Activated CD8-positive, alpha-beta memory T cell treated with anti-CD3 and anti-CD28 coated beads for 1 hour (primary cell): ENCODE results near the gene NBAS.
A peak's percentile ranks its signal among the peaks of the same experiment; 100 is the strongest.

ENCODE experiments used
- DNase-seq, 2 donors: peaks; one replicate each; pipeline ENCODE4 v3.0.0-alpha.2; 2020; ENCODE audit warnings: low read depth in 1 of 2; ENCODE audit errors: extremely low read depth in 1 of 2

Gene NBAS

GRCh38 chr2:15560988-15561573 is at the start of gene NBAS:
Gene NBAS, minus strand, starts transcription at chr2:15561334. Its CDS starts 30 bp downstream, at chr2:15561304.
- DNase-seq = peak; percentile 32 to 55

- no peak for DNase-seq
These were observed 49.4 kb upstream of the NBAS start for GRCh38 chr2:15610430-15610952.

- no peak for DNase-seq
These were observed 48.4 kb upstream of the NBAS start for GRCh38 chr2:15609341-15610042.

GRCh38 chr2:15608392-15608761 is 47.2 kb upstream of the NBAS start:
- no peak for DNase-seq

- no peak for DNase-seq
These were observed 46.7 kb upstream of the NBAS start for GRCh38 chr2:15607709-15608391.

GRCh38 chr2:15606481-15607441 is 45.6 kb upstream of the NBAS start:
- no peak for DNase-seq

GRCh38 chr2:15605721-15606120 is 44.6 kb upstream of the NBAS start:
- DNase-seq = no peak

GRCh38 chr2:15603948-15604347 is 42.8 kb upstream of the NBAS start:
- no peak for DNase-seq

- DNase-seq = no peak
These were observed 42.1 kb upstream of the NBAS start for GRCh38 chr2:15603044-15603765.

GRCh38 chr2:15602393-15602792 is 41.3 kb upstream of the NBAS start:
- no peak for DNase-seq

GRCh38 chr2:15601681-15602080 is 40.5 kb upstream of the NBAS start:
- DNase-seq = no peak

GRCh38 chr2:15599994-15600393 is 38.9 kb upstream of the NBAS start:
- DNase-seq = no peak

- DNase-seq = no peak
These were observed 35.8 kb upstream of the NBAS start for GRCh38 chr2:15596968-15597367.

- no peak for DNase-seq
These were observed 35.2 kb upstream of the NBAS start for GRCh38 chr2:15596350-15596749.

- no peak for DNase-seq
These were observed 34.8 kb upstream of the NBAS start for GRCh38 chr2:15595936-15596335.

GRCh38 chr2:15595342-15595905 is 34.3 kb upstream of the NBAS start:
- DNase-seq = no peak

GRCh38 chr2:15594291-15595256 is 33.4 kb upstream of the NBAS start:
- DNase-seq = no peak

- no peak for DNase-seq
These were observed 32.2 kb upstream of the NBAS start for GRCh38 chr2:15593327-15593705.
